ENCODE data around the gene RHBDL3. TPM values are rescaled to one million over a fixed set of nuclear protein-coding genes. Genes with fewer than 3 reads are reported as not detected.

Gene RHBDL3
- total and polyA plus RNA-seq, 2 of the 8 experiments (the other 6 are each of a cell fraction or from before 2014, with no cell fraction given), result 9.6 to 12.2 TPM

- TF ChIP-seq CHD7 (IDR thresholded peaks at IDR 0.05; ENCODE audit: insufficient replicate concordance, low read length) (no peak), JUND (IDR thresholded peaks at IDR 0.05; ENCODE audit: low read length) (no peak), TAF7 (optimal IDR thresholded peaks at IDR 0.05; ENCODE audit: borderline replicate concordance, low read depth, low read length) (no peak), CREB1 (IDR thresholded peaks at IDR 0.05) (no peak), CBX8 (IDR thresholded peaks at IDR 0.05; ENCODE audit: borderline replicate concordance, low read depth, low read length) (no peak), USF2 (IDR thresholded peaks at IDR 0.05; ENCODE audit: low read length) (no peak)
Measured at GRCh38 chr17:32283745-32284201, 18.1 kb downstream of the RHBDL3 start (continued).
